HCT116 (cell line): ENCODE measurements around the gene PGC.

ENCODE experiments used
- CEBPB ChIP-seq: IDR thresholded peaks from 2 replicates; pipeline ENCODE4 v1.6.1; 2012; ENCODE audit warnings: low read depth
- CTCF ChIP-seq, 3 experiments: fragments of 200-600 bp in 1 of 3; sonication (generic) in 1 of 3; IDR thresholded peaks in 2 of 3; conservative IDR thresholded peaks in 1 of 3; 2 replicates each; pipeline ENCODE4 v1.5.1; 2012 to 2017; ENCODE audit warnings: low read depth in 2 of 3, low read length in 2 of 3, antibody characterized with exemption in 1 of 3, borderline replicate concordance in 1 of 3, control low read depth in 1 of 3, mild to moderate bottlenecking in 1 of 3, mixed read lengths in 1 of 3, mixed run types in 1 of 3, moderate library complexity in 1 of 3; ENCODE audit not compliant: insufficient read depth in 1 of 3
- EGR1 ChIP-seq: IDR thresholded peaks from 2 replicates; pipeline ENCODE4 v1.6.1; 2012; ENCODE audit warnings: low read depth
- EZH2 ChIP-seq: fragments of 200-600 bp; sonication (generic); IDR thresholded peaks from 2 replicates; pipeline ENCODE4 v1.6.1; 2017; ENCODE audit warnings: antibody characterized with exemption, mixed run types
- FOSL1 ChIP-seq: IDR thresholded peaks from 2 replicates; pipeline ENCODE4 v1.6.1; 2012; ENCODE audit warnings: low read depth
- POLR2A ChIP-seq: IDR thresholded peaks from 2 replicates; pipeline ENCODE4 v1.7.0; 2011; ENCODE audit warnings: borderline replicate concordance; ENCODE audit not compliant: insufficient read depth, insufficient read length; ENCODE audit errors: extremely low read depth
- POLR2AphosphoS5 ChIP-seq: IDR thresholded peaks from 2 replicates; pipeline ENCODE4 v1.6.1; 2011; ENCODE audit warnings: mild to moderate bottlenecking, low read depth, low read length, moderate library complexity
- TCF7L2 ChIP-seq: IDR thresholded peaks from 2 replicates; pipeline ENCODE4 v1.7.0; 2011; ENCODE audit warnings: borderline replicate concordance, inconsistent platforms; ENCODE audit not compliant: insufficient read depth, insufficient read length; ENCODE audit errors: extremely low read depth
- YY1 ChIP-seq: IDR thresholded peaks from 2 replicates; pipeline ENCODE4 v1.6.1; 2011; ENCODE audit warnings: low read length, low read depth, moderate library complexity, mild to moderate bottlenecking; ENCODE audit not compliant: insufficient replicate concordance; ENCODE audit errors: extremely low read depth
- ZNF274 ChIP-seq: fragments of 200-500 bp; sonication (Bioruptor generic); IDR thresholded peaks from 2 replicates; pipeline ENCODE4 v1.6.1; 2014; ENCODE audit warnings: mild to moderate bottlenecking, low read depth, low read length, inconsistent platforms
- TF ChIP-seq, protein P1 (sequence below): IDR thresholded peaks from 2 replicates; pipeline ENCODE4 v1.6.1; 2012

DNA sequence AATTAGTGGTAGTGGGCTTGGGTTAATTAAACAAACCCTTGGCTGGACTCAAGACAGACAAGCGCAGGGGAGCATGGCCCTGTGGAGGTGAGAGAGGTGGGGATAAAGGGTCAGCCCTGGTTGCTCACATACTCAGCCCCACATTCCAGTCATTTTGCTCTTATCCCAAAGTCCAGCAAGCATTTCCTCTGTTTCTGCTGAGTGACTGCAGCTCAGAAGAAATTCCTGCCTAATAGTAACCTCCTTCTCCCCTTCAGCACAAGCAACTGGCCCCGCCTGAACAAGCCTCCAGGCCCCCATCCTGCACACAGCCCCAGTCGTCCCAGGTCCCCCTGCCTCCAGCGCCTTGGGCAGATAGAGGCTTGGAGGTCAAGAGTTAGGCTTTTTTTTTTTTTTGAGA, 8.2 kb downstream of the PGC start:
- TF ChIP-seq CTCF (IDR thresholded peaks at IDR 0.05 in 2 of 3, conservative IDR thresholded peaks at IDR 0.05 in 1 of 3; ENCODE audit: borderline replicate concordance in 1 of 3, insufficient read depth in 1 of 3, low read depth in 2 of 3, low read length in 2 of 3) (no peak), EZH2 (no peak), POLR2A (no peak), FOSL1 (no peak), YY1 (no peak), POLR2AphosphoS5 (no peak), TCF7L2 (no peak), CEBPB (no peak), ZNF274 (no peak), EGR1 (no peak)
- TF ChIP-seq, protein P1, sequence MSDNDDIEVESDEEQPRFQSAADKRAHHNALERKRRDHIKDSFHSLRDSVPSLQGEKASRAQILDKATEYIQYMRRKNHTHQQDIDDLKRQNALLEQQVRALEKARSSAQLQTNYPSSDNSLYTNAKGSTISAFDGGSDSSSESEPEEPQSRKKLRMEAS, result no peak
